GM10248 (cell line): Measurements from ENCODE around the gene CHMP6.

Source experiments
- CTCF ChIA-PET: fragments of 300-600 bp; sonication (Branson Sonifier 250); formaldehyde crosslinking; extraction: SDS; loops from one replicate; lab custom pipeline; 2021; ENCODE audit warnings: antibody characterized with exemption; lab: Yijun Ruan, JAX
- POLR2A ChIA-PET: fragments of 350-650 bp; sonication (Branson Sonifier 250); formaldehyde crosslinking; extraction: SDS; loops from one replicate; lab custom pipeline; 2020; ENCODE audit warnings: antibody characterized with exemption; lab: Yijun Ruan, JAX
- DNase-seq: peaks from one replicate; pipeline ENCODE4 v3.0.0; 2012; ENCODE audit errors: extremely low spot score
- TF ChIP-seq, protein P1 (sequence below): IDR thresholded peaks from 2 replicates; pipeline ENCODE4 v1.5.1; 2012; ENCODE audit warnings: mild to moderate bottlenecking, low read depth; ENCODE audit errors: extremely low read depth, missing control alignments, control extremely low read depth

Gene CHMP6

DNA sequence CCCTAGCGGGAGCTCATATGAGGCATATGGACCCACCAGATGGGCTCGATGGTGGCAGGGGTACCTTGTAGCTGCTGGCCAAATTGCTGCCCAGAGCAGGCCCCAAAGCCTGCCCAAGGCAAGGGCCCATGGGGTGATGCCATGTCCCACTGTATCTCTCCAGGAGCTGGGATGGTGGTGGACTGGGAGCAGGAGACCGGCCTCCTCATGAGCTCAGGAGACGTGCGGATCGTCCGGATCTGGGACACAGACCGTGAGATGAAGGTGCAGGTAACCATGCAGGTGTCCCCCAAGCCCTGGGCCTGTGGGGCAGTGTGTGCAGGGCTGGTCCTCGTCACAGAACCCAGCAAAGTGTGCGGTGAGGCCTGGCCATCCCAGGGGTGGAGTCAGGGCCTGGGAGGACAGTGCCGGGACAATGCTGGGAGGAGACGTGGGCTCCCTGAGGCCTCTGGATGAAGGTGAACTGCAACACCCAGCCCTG, 34.1 kb upstream of the CHMP6 start:
- CTCF ChIA-PET: interaction anchor here (0.8 to 1.5 kb wide), 2 partner anchors 13 to 25 kb away, joined by 3 to 5 read pairs; no protein-coding TSS in a partner anchor
- no peak for DNase-seq
- POLR2A ChIA-PET: no interaction called here
- TF ChIP-seq, protein P1, sequence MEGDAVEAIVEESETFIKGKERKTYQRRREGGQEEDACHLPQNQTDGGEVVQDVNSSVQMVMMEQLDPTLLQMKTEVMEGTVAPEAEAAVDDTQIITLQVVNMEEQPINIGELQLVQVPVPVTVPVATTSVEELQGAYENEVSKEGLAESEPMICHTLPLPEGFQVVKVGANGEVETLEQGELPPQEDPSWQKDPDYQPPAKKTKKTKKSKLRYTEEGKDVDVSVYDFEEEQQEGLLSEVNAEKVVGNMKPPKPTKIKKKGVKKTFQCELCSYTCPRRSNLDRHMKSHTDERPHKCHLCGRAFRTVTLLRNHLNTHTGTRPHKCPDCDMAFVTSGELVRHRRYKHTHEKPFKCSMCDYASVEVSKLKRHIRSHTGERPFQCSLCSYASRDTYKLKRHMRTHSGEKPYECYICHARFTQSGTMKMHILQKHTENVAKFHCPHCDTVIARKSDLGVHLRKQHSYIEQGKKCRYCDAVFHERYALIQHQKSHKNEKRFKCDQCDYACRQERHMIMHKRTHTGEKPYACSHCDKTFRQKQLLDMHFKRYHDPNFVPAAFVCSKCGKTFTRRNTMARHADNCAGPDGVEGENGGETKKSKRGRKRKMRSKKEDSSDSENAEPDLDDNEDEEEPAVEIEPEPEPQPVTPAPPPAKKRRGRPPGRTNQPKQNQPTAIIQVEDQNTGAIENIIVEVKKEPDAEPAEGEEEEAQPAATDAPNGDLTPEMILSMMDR: no peak

DNA sequence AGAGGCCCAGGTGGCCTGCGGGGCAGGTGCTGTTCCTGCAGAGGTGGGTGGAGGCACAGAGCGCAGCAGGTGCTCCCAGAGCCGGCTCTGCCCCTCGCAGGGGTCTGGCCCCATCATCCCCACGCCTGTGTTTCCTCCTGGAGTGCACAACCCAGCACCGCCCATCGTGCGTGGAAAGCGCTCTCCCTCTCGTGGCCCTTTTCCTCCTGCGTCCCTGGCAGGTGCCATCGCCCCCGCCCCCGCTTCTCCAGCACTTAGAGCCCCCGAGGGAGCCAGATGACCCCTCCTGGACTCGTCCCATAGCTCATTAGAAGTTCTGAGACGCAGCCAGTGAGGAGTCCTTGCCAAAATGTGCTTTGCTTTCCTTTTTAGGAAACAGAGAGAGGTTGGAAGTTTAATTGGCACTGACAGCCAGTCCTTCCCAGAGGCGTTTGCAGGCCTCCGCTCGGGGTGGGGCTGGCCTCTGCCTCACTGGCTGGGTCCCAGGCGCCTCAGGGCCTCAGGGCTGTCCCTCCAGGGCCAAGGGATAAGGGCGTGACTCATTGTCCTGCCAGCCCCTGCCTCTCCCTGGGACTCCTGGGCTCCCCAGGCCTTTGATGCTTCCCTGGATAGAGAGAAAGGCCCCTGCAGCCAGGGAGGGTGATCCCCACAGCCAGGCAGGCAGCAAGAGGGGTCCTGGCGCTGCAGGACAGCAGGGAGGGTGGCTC, 32.2 kb upstream of the CHMP6 start:
- no peak for DNase-seq
- CTCF ChIA-PET: interaction anchor here (2.0 kb wide), 1 partner anchor 11 kb away, joined by 7 read pairs; no protein-coding TSS in a partner anchor
- TF ChIP-seq, protein P1: no peak
- POLR2A ChIA-PET: no interaction called here

DNA sequence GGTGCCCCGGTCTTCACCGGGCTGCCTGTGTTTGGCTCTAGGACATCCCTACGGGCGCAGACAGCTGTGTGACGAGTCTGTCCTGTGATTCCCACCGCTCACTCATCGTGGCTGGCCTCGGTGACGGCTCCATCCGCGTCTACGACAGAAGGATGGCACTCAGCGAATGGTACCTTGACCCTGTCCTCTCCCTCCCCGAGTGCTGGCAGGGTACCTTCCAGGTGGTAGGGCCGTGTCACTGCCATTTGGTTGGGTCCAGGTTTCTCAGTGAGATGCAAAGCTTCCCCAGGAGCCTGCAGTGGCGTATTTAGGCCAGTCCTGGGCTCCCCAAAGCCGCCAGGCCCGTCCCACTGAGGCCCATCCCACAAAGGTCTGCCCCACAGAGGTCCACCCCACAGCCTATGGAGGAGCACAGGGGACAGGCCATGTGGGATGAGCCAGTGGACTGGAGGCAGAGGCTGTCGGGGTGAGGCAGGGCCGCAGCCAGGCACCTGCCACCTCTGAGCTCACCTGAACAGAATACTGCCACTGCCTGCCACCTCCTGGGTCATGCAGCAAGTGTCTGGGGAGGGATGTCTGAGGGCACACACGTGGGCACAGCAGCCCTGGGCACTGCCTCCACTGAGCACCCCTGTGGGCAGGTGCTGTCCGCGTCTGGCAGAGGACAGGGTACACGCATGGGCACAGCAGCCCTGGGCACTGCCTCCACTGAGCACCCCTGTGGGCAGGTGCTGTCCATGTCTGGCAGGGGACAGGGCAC, 31.4 kb upstream of the CHMP6 start:
- no peak for DNase-seq
- CTCF ChIA-PET: interaction anchor here (2.0 kb wide), 1 partner anchor 10 kb away, joined by 7 read pairs; no protein-coding TSS in a partner anchor
- POLR2A ChIA-PET: no interaction called here
- TF ChIP-seq, protein P1: no peak

DNA sequence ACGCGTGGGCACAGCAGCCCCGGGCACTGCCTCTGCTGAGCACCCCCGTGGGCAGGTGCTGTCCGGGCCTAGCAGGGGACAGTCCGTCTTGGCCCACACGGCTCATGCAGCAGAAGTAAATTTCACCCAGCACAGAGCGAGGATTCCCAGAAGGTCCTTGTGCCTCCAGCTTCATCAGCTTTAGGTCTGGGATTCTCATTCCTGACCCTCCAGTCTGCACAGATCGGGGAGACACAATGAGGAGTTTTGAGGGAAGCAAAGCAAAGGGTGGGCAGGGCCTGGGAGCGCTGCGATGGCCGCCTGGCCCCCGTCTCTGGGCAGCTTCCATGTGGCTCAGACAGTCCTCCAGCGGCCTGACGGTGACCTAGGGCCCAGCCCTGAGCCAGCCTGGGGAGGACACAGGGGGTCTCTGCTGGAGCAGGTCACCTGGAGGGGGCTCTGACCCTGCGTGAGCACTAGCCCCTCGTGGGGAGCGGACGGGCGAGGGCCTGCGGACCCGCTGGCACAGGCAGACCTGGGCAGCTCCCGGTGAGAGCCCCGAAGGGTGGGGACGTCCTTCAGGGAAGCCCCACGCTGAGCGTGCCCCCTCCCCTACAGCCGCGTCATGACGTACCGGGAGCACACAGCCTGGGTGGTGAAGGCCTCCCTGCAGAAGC, 30.7 kb upstream of the CHMP6 start:
- TF ChIP-seq, protein P1: no peak
- DNase-seq: no peak
- CTCF ChIA-PET: interaction anchor here (2.0 kb wide), 1 partner anchor 10 kb away, joined by 7 read pairs; no protein-coding TSS in a partner anchor
- POLR2A ChIA-PET: no interaction called here

DNA sequence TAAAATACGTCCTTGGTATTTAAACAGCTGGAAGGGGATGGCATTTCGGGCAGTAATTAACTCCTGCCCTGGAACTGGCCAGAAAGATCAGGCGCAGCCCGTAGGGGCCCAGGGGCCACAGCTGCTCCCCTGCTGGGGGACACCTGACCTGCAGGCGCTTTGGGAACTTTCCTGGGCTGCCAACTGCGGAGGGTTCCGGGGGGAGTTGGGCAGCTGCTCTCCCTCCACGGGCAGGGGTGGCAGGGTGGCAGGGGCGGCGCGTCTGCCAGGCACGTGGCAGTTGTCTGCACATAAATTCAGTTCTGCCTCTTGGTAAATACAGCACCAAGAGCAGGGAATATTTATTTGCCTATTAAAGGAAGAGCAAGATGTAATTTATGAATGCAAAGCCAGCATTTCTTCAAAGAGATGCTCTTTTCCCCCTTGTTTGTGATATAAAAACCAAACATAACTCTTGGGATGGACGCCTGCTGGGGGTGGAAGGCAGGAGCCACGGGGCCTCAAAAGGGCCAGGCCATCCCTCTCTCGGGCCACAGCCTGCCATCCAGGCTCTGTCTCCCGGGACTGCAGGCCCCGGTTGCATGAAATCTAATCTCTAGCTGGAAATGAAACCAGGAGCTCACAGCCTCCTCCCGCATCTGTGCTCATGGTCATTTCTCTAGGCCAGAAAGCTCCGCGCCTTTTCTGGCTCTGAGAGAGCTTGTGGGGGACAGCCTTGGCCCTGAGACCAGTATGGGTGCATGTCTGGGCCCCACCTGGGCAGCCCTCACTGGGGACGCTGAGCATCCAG, 29.9 kb upstream of the CHMP6 start:
- POLR2A ChIA-PET: no interaction called here
- TF ChIP-seq, protein P1: no peak
- CTCF ChIA-PET: no interaction called here
- DNase-seq: no peak
